GM20000 (cell line): Measurements from ENCODE around the gene YBX2.

Experiments
- DNase-seq: peaks from one replicate; pipeline ENCODE4 v3.0.0; 2012; ENCODE audit warnings: low spot score
- CTCF ChIP-seq: IDR thresholded peaks from 2 replicates; pipeline ENCODE4 v1.5.1; 2012; ENCODE audit warnings: mild to moderate bottlenecking, control low read depth; ENCODE audit errors: extremely low read depth, missing control alignments

The YBX2 gene

GRCh38 chr17:7318121-7318860 is 23.9 kb upstream of the YBX2 start:
- no peak for TF ChIP-seq CTCF
- DNase-seq: no peak

- no peak for TF ChIP-seq CTCF
- DNase-seq: no peak
Observed at GRCh38 chr17:7317161-7317803, 22.8 kb upstream of the YBX2 start.

GRCh38 chr17:7315570-7316235 is 21.3 kb upstream of the YBX2 start:
- no peak for DNase-seq
- no peak for TF ChIP-seq CTCF

GRCh38 chr17:7314719-7315569 is 20.5 kb upstream of the YBX2 start, which contains the start of gene GPS2:
GPS2 (minus strand) TSS chr17:7315360; CDS start chr17:7315052, 308 bp downstream.
- no peak for TF ChIP-seq CTCF
- DNase-seq: peak; percentile 97

GRCh38 chr17:7313890-7314718 is 19.7 kb upstream of the YBX2 start:
- DNase-seq: no peak
- TF ChIP-seq CTCF: no peak

- no peak for DNase-seq
- TF ChIP-seq CTCF: no peak
Observed at GRCh38 chr17:7313088-7313889, 18.9 kb upstream of the YBX2 start.
